GM13977 (cell line): Measurements from ENCODE around the gene CFAP92.

Source experiments
- DNase-seq: peaks from one replicate; pipeline ENCODE4 v3.0.0; 2012; ENCODE audit warnings: low spot score
- in situ Hi-C: fragments of 300-500 bp; cut with MboI; formaldehyde crosslinking; loops from one replicate; pipeline ENCODE4 v1.12.0; 2022; ENCODE audit warnings: low sequenced_read_pairs, low pct_unique_long_range_greater_than_20kb, mixed read lengths, inconsistent platforms; ENCODE audit not compliant: unreplicated experiment
- TF ChIP-seq, protein P1 (sequence below): IDR thresholded peaks from 2 replicates; pipeline ENCODE4 v1.5.1; 2012; ENCODE audit warnings: mild to moderate bottlenecking, control low read depth; ENCODE audit not compliant: insufficient read depth; ENCODE audit errors: extremely low read depth, missing control alignments

The CFAP92 gene

GRCh38 chr3:128864351-128864811 is 129.5 kb downstream of the CFAP92 start:
- no peak for DNase-seq
- TF ChIP-seq, protein P1, sequence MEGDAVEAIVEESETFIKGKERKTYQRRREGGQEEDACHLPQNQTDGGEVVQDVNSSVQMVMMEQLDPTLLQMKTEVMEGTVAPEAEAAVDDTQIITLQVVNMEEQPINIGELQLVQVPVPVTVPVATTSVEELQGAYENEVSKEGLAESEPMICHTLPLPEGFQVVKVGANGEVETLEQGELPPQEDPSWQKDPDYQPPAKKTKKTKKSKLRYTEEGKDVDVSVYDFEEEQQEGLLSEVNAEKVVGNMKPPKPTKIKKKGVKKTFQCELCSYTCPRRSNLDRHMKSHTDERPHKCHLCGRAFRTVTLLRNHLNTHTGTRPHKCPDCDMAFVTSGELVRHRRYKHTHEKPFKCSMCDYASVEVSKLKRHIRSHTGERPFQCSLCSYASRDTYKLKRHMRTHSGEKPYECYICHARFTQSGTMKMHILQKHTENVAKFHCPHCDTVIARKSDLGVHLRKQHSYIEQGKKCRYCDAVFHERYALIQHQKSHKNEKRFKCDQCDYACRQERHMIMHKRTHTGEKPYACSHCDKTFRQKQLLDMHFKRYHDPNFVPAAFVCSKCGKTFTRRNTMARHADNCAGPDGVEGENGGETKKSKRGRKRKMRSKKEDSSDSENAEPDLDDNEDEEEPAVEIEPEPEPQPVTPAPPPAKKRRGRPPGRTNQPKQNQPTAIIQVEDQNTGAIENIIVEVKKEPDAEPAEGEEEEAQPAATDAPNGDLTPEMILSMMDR: no peak
- in situ Hi-C loops: no loop called here

- no peak for DNase-seq
- TF ChIP-seq, protein P1: peak; percentile 40
- in situ Hi-C loops: no loop called here
Observed at GRCh38 chr3:128863560-128863959, 130.3 kb downstream of the CFAP92 start.

- TF ChIP-seq, protein P1: no peak
- DNase-seq: no peak
- in situ Hi-C loops: no loop called here
Observed at GRCh38 chr3:128861491-128861890, 132.4 kb downstream of the CFAP92 start.
